RWPE2 (cell line): ENCODE data around the gene ARHGAP32.

Experiments
- ATAC-seq: fragments of 200-7000 bp; cut with Tn5 transposase; 3 replicates; pipeline ENCODE4 v1.9.1; 2021; ENCODE audit warnings: low read depth
- DNase-seq: peaks from one replicate; pipeline ENCODE4 v3.0.0-alpha.2; 2020; ENCODE audit warnings: low spot score
- H3K27ac ChIP-seq: fragments of 450-650 bp; 2 replicates; pipeline ENCODE4 v1.5.1; 2017; ENCODE audit warnings: mild to moderate bottlenecking; ENCODE audit not compliant: poor library complexity, severe bottlenecking
- H3K27me3 ChIP-seq: fragments of 250-450 bp; sonication (Bioruptor Pico); 2 replicates; pipeline ENCODE4 v1.5.1; 2021; ENCODE audit warnings: mild to moderate bottlenecking, moderate library complexity; ENCODE audit not compliant: insufficient read depth, poor library complexity, severe bottlenecking
- H3K36me3 ChIP-seq: fragments of 250-450 bp; sonication (Bioruptor Pico); 2 replicates; pipeline ENCODE4 v1.5.1; 2020; ENCODE audit warnings: low read depth, mild to moderate bottlenecking, moderate library complexity
- H3K4me1 ChIP-seq: fragments of 250-450 bp; sonication (Bioruptor Pico); 2 replicates; pipeline ENCODE4 v1.5.1; 2021; ENCODE audit warnings: mild to moderate bottlenecking, moderate library complexity; ENCODE audit not compliant: insufficient read depth, poor library complexity, severe bottlenecking
- H3K4me3 ChIP-seq: fragments of 250-450 bp; sonication (Bioruptor Pico); 2 replicates; pipeline ENCODE4 v1.5.1; 2021; ENCODE audit warnings: mild to moderate bottlenecking, moderate library complexity; ENCODE audit not compliant: severe bottlenecking
- H3K9me3 ChIP-seq: fragments of 250-450 bp; sonication (Bioruptor Pico); 2 replicates; pipeline ENCODE4 v1.5.1; 2021; ENCODE audit warnings: mild to moderate bottlenecking, moderate library complexity; ENCODE audit not compliant: severe bottlenecking
- CTCF ChIP-seq: fragments of 450-650 bp; IDR thresholded peaks from one replicate; pipeline ENCODE4 v1.5.1; 2017; ENCODE audit warnings: mild to moderate bottlenecking, moderate library complexity; ENCODE audit not compliant: poor library complexity, severe bottlenecking

Gene ARHGAP32

GRCh38 chr11:128941110-128941509 lies 251.0 kb downstream of the ARHGAP32 start:
- ATAC-seq = peak; percentile 2; the same call in 2 of the 3 replicates
- Histone ChIP-seq H3K4me1 (peaks cover 26% of the 10 kb centered on the region), H3K36me3 (no peaks in the 10 kb centered on the region), H3K27ac (peak overlapping the region; percentile 56), H3K9me3 (no peaks in the 10 kb centered on the region), H3K27me3 (no peaks in the 10 kb centered on the region), H3K4me3 (no peak overlapping the region)
- no peak for DNase-seq
- TF ChIP-seq CTCF = no peak

- H3K36me3 ChIP-seq = no peaks in the 10 kb centered on the region
- peak overlapping the region; percentile 56 for H3K27ac ChIP-seq
- H3K4me1 ChIP-seq = peaks cover 26% of the 10 kb centered on the region
- ATAC-seq (peak; percentile 75), DNase-seq (no peak)
- no peak overlapping the region for H3K4me3 ChIP-seq
- no peaks in the 10 kb centered on the region for H3K9me3 ChIP-seq
- no peak for TF ChIP-seq CTCF
- H3K27me3 ChIP-seq = no peaks in the 10 kb centered on the region
These were observed 251.5 kb downstream of the ARHGAP32 start for GRCh38 chr11:128940603-128941002.

GRCh38 chr11:128940156-128940555 lies 252.0 kb downstream of the ARHGAP32 start:
- TF ChIP-seq CTCF = no peak
- DNase-seq = no peak

GRCh38 chr11:128939591-128939990 lies 252.5 kb downstream of the ARHGAP32 start:
- ATAC-seq (no peak), DNase-seq (no peak)
- peak overlapping the region; percentile 56 for H3K27ac ChIP-seq
- no peaks in the 10 kb centered on the region for H3K36me3 ChIP-seq
- H3K27me3 ChIP-seq = no peaks in the 10 kb centered on the region
- TF ChIP-seq CTCF = no peak
- peaks cover 26% of the 10 kb centered on the region for H3K4me1 ChIP-seq
- H3K4me3 ChIP-seq = no peak overlapping the region
- H3K9me3 ChIP-seq = no peaks in the 10 kb centered on the region

More at GRCh38 chr11:128940156-128940555, 252.0 kb downstream of the ARHGAP32 start:
- H3K27ac ChIP-seq = peak overlapping the region; percentile 56
- H3K4me3 ChIP-seq = no peak overlapping the region
- H3K4me1 ChIP-seq = peaks cover 26% of the 10 kb centered on the region
- no peaks in the 10 kb centered on the region for H3K36me3 ChIP-seq
- ATAC-seq = peak; percentile 41
- H3K27me3 ChIP-seq = no peaks in the 10 kb centered on the region
- no peaks in the 10 kb centered on the region for H3K9me3 ChIP-seq

- Histone ChIP-seq H3K27ac (no peak overlapping the region), H3K4me3 (no peak overlapping the region), H3K4me1 (peaks cover 26% of the 10 kb centered on the region), H3K36me3 (no peaks in the 10 kb centered on the region), H3K27me3 (no peaks in the 10 kb centered on the region), H3K9me3 (no peaks in the 10 kb centered on the region)
- no peak for DNase-seq
- ATAC-seq = no peak
- TF ChIP-seq CTCF = no peak
These were observed 253.8 kb downstream of the ARHGAP32 start for GRCh38 chr11:128938156-128938885.
